Caco-2 (cell line): ENCODE data around the gene SRRM2. TPM values are rescaled to one million over a fixed set of nuclear protein-coding genes. Genes with fewer than 3 reads are reported as not detected.

ENCODE experiments used
- BruUV-seq: library from RNA; stranded (reverse); fragments of 400-500 nt; replicated peaks from 2 replicates; lab custom pipeline; 2021; lab: Mats Ljungman, UMichigan
- CTCF ChIA-PET: fragments of 300-600 bp; sonication (Branson Sonifier 250); formaldehyde crosslinking; loops from one replicate; lab custom pipeline; 2022; ENCODE audit warnings: antibody characterized with exemption; lab: Charles Lee
- POLR2A ChIA-PET: fragments of 300-600 bp; sonication (Branson Sonifier 250); formaldehyde crosslinking; loops from one replicate; lab custom pipeline; 2022; ENCODE audit warnings: antibody characterized with exemption; lab: Charles Lee
- DNase-seq, 2 experiments: peaks; one replicate each; pipeline versions ENCODE4 v3.0.0 to v3.0.0-alpha.2; 2020 to 2022
- H3K27me3 ChIP-seq: replicated peaks from 2 replicates; pipeline ENCODE4 v1.6.0; 2011; ENCODE audit warnings: low read length; ENCODE audit not compliant: control insufficient read depth, insufficient read depth
- H3K36me3 ChIP-seq: 2 replicates; pipeline ENCODE4 v1.5.1; 2011; ENCODE audit warnings: low read length; ENCODE audit not compliant: control insufficient read depth, insufficient read depth
- H3K4me1 ChIP-seq: fragments of 250-450 bp; sonication (Bioruptor Pico); 2 replicates; pipeline ENCODE4 v1.5.1; 2020; ENCODE audit warnings: mild to moderate bottlenecking
- H3K4me3 ChIP-seq: 2 replicates; pipeline ENCODE4 v1.5.1; 2011; ENCODE audit warnings: low read depth, mild to moderate bottlenecking, control low read depth, low read length
- H3K9me3 ChIP-seq: fragments of 250-450 bp; sonication (Bioruptor Pico); 2 replicates; pipeline ENCODE4 v1.5.1; 2020; ENCODE audit warnings: mild to moderate bottlenecking, moderate library complexity
- H3K27ac Mint-ChIP-seq: one replicate; pipeline ENCODE4 v1.8.0; 2022; ENCODE audit warnings: mixed read lengths; ENCODE audit not compliant: unreplicated experiment
- H3K27me3 Mint-ChIP-seq: one replicate; pipeline ENCODE4 v1.8.0; 2022; ENCODE audit warnings: mixed read lengths; ENCODE audit not compliant: insufficient read depth, unreplicated experiment
- H3K36me3 Mint-ChIP-seq: one replicate; pipeline ENCODE4 v1.8.0; 2022; ENCODE audit warnings: mild to moderate bottlenecking, mixed read lengths; ENCODE audit not compliant: insufficient read depth, unreplicated experiment
- H3K4me1 Mint-ChIP-seq: one replicate; pipeline ENCODE4 v1.8.0; 2022; ENCODE audit warnings: low read depth, mixed read lengths; ENCODE audit not compliant: unreplicated experiment
- H3K4me3 Mint-ChIP-seq: one replicate; pipeline ENCODE4 v1.8.0; 2022; ENCODE audit warnings: mild to moderate bottlenecking, moderate library complexity, mixed read lengths; ENCODE audit not compliant: unreplicated experiment
- H3K9me3 Mint-ChIP-seq: one replicate; pipeline ENCODE4 v1.8.0; 2022; ENCODE audit warnings: mixed read lengths; ENCODE audit not compliant: unreplicated experiment
- CTCF ChIP-seq, 2 experiments: fragments of 200-600 bp in 1 of 2; IDR thresholded peaks; 1 replicate in 1 of 2; 2 replicates in 1 of 2; pipeline versions ENCODE4 v1.5.1 to v1.8.0; 2011 to 2022; ENCODE audit warnings: antibody characterized with exemption in 1 of 2, control low read depth in 1 of 2, inconsistent platforms in 1 of 2, low read depth in 1 of 2, low read length in 1 of 2, mild to moderate bottlenecking in 1 of 2, moderate library complexity in 1 of 2; ENCODE audit not compliant: insufficient read depth in 1 of 2, severe bottlenecking in 1 of 2, unreplicated experiment in 1 of 2
- intact Hi-C: fragments of 100-400 bp; cut with micrococcal nuclease; formaldehyde crosslinking; loops from one replicate; pipeline ENCODE4 v1.10.0; 2022; ENCODE audit not compliant: unreplicated experiment
- total RNA-seq: library from RNA; stranded (reverse); gene quantifications from 2 replicates; pipeline ENCODE4 v1.2.3, GENCODE V29; 2022

The SRRM2 gene
- total RNA-seq, 1 experiment from 2014 or later = 332 TPM

- Histone ChIP-seq H3K9me3 (no peaks in the 10 kb centered on the region), H3K27me3 (no peaks in the 10 kb centered on the region), H3K36me3 (no peaks in the 10 kb centered on the region; the same call in 1 of the 2 replicates), H3K4me3 (no peak overlapping the region), H3K4me1 (no peaks in the 10 kb centered on the region)
- H3K9me3 Mint-ChIP-seq = no peaks in the 10 kb centered on the region
- intact Hi-C loops = no loop called here
- ChIA-PET CTCF (no interaction called here), POLR2A (interaction anchor here (0.6 kb wide), 1 partner anchor 86 kb away, joined by 5 read pairs; no protein-coding TSS in a partner anchor)
- BruUV-seq = no TSS peak
- H3K4me3 Mint-ChIP-seq = no peak overlapping the region
- H3K4me1 Mint-ChIP-seq = no peaks in the 10 kb centered on the region
- no peak overlapping the region for H3K27ac Mint-ChIP-seq
- peaks cover 13% of the 10 kb centered on the region for H3K36me3 Mint-ChIP-seq
- DNase-seq = no peak
- no peaks in the 10 kb centered on the region for H3K27me3 Mint-ChIP-seq
- TF ChIP-seq CTCF (IDR thresholded peaks at IDR 0.05; ENCODE audit: insufficient read depth in 1 of 2, low read depth in 1 of 2, low read length in 1 of 2, severe bottlenecking in 1 of 2, unreplicated experiment in 1 of 2) = no peak
Measured at GRCh38 chr16:2706085-2706484, 46.4 kb upstream of the SRRM2 start.

DNA sequence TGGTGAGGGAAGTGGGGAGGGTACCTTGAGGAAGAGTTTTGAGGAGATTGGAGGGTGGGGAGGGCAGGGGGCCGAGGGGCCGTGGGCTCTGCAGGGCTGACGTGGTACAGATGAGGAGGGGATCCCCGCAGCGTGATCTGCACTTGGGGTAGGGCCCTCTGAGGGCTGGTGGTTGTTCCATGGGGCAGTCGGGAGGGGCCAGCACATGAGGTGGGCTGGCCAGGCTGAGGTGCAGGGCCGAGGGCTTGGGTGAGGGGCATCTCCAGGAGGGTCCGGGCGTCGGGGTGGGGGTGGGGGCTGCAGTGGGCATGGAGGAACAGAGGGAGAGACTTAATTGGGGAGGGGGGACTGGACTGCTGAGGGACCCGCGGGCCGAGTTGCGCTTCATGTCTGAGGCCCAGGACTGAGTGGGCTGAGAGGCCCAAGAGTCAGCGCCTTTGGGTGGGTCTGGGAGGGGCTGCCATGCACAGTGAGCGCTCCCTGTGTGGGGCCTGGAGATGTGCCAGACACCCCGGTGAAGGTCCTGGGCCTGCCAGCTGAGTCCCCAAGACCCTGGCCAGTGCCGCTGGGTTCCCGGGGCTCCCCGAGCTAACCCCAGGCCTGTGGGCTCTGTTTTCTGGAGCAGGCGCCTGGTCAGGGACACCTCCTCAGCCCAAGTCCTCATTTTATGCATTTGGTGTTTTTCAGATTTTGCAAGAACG, 45.7 kb upstream of the SRRM2 start:
- POLR2A ChIA-PET = no interaction called here
- DNase-seq = no peak

More for the DNA sequence above, 45.7 kb upstream of the SRRM2 start:
- no peak overlapping the region for H3K27ac Mint-ChIP-seq
- H3K36me3 ChIP-seq = no peaks in the 10 kb centered on the region; the same call in 1 of the 2 replicates
- H3K4me3 ChIP-seq = no peak overlapping the region
- intact Hi-C loops = no loop called here
- no TSS peak for BruUV-seq
- H3K9me3 Mint-ChIP-seq = no peaks in the 10 kb centered on the region
- CTCF ChIA-PET = no interaction called here
- H3K4me1 Mint-ChIP-seq = no peaks in the 10 kb centered on the region
- H3K4me1 ChIP-seq = no peaks in the 10 kb centered on the region
- no peak for TF ChIP-seq CTCF (IDR thresholded peaks at IDR 0.05; ENCODE audit: insufficient read depth in 1 of 2, low read depth in 1 of 2, low read length in 1 of 2, severe bottlenecking in 1 of 2, unreplicated experiment in 1 of 2)
- no peak overlapping the region for H3K4me3 Mint-ChIP-seq
- H3K36me3 Mint-ChIP-seq = peaks cover 16% of the 10 kb centered on the region
- no peaks in the 10 kb centered on the region for H3K27me3 ChIP-seq
- H3K9me3 ChIP-seq = no peaks in the 10 kb centered on the region
- H3K27me3 Mint-ChIP-seq = no peaks in the 10 kb centered on the region
